Embryonic facial prominence (tissue), 1 donor: Measurements from ENCODE around the gene SHROOM1.

Source experiments
- DNase-seq: peaks from one replicate; pipeline ENCODE4 v3.0.0-alpha.2; 2016; ENCODE audit errors: extremely low spot score

The SHROOM1 gene

DNA sequence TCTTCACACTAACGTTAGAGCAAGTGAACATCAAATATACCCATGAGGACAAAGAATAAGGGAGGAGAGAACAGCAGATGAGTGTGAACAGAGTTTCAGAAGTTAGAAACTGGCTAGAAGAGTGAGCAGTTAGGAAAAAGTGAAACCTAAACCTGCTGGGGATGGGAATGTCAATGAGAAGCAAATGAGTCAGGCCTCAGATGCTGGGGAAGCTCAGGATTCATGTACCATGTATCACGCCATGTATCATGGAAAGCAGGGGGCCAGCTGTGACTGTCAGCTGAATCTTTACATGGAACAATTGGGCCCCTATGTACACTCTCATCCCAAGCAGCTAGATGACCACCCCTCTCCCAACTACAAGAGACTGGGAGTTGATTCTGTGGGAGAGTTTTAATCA is 19.6 kb upstream of the SHROOM1 start:
- no peak for DNase-seq

GRCh38 chr5:132849347-132849746 is 18.9 kb upstream of the SHROOM1 start:
- DNase-seq, result no peak

DNA sequence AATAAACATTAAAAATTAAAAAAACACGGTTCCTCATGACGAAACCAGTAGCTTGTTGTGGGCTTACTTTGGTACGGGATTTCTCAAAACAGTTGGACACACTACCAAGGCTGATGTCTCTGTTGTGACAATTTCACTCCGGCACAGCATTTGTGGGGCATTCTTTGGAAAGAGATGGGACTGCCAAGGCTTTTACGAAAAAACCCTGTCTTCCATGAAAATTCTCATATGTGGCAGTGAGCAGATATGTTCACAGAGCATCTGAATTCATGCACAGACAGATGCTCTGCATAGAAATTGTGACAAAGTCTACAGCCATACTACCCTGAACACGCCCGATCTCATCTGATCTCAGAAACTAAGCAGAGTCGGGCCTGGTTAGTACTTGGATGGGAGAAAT is 17.8 kb upstream of the SHROOM1 start:
- no peak for DNase-seq

- no peak for DNase-seq
Observed at GRCh38 chr5:132841305-132841704, 10.9 kb upstream of the SHROOM1 start.

DNA sequence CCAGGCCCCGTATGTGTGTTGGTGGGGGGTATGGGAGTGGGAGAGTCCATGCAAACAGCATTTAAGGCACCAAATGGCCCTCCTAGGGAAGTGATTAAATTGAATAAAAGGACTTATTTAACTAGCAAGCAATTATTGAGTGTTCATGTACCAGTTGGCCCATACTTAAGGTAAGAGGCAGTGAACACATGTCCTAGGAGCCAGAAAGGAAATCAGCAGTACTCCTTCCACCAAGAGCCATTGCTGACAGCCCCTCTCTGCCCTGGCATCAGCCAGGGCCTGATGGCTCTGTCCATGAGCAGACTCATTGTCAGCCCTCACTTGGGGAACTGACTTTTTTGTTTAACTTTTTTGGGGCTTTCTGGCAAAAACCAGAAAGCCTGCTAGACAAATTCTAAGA is 10.4 kb upstream of the SHROOM1 start:
- no peak for DNase-seq

- no peak for DNase-seq
Observed at GRCh38 chr5:132840313-132840712, 9.9 kb upstream of the SHROOM1 start.

GRCh38 chr5:132839426-132840301 is 9.2 kb upstream of the SHROOM1 start:
- DNase-seq, result no peak

DNA sequence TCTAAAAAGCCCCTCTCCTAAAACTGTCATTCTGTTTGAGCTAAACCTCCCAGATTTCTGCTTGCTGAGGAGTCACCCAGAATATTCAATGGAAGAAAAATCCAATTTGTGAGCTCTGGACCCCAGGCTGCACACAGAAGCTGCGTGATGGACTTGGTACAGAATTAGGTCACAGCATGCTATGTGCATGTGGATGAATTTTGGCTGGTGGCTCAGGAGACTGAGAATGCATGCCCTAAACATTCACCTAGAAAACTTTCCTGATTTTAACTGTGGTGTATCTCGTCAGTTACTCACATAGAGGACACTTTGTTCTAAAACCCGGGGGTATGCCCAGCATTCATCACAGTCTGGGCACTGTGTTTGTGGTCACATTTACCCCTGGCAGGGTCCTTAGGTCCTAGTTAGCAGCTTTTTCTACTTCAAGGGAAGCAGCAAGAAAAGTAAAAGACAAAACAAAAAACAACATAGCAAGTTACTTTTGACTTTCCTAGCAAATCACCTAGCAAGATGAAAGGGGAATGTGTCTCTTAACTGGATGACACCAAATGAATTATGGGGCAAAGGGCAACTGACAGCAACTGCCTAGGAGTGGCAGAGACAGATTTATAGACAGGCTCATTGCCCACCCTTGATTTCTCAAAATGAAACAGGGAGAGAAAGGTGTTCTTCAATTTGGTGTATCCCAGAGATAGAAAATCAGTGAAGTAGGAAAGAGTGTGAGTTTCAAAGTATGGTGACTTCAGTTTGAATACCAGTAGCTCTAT is 8.3 kb upstream of the SHROOM1 start:
- no peak for DNase-seq

DNA sequence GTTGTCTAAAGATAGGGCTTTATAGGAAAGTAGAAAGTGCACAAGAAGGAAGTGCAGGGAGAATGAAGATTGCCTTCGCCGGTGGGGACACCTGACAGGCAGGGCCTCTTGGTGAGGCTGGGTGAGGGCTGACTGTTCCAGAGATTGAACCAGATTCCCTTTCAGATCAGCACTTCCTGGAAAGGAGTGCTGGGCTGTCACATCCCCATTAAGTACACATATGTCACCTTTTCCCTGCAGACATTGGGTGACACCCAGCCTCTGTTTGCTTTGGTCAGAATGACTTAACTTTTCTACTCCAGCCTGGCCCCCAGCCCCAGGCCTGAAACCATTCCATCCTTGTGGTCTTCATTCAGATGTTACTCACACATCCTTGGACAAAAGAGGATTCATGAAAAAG is 7.4 kb upstream of the SHROOM1 start:
- no peak for DNase-seq

DNA sequence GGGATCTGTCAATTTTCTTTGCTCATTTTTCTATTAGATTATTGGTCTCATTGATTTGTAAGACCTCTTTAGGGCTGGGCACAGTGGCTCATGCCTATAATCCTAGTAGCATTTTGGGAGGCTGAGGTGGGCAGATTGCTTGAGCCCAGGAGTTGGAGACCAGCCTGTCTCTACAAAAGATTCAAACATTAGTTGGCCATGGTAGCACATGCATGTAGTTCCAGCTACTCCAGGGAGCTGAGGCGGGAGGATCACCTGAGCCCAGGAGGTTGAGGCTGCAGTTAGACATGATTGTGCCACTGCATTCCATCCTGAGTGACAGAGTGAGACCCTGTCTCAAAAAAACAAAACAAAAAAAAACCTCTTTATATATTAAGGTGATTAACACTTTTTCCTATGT is 6.4 kb upstream of the SHROOM1 start:
- DNase-seq, result no peak

- DNase-seq, result no peak
Observed at GRCh38 chr5:132834057-132834456, 3.6 kb upstream of the SHROOM1 start.

GRCh38 chr5:132832612-132833011 is 2.2 kb upstream of the SHROOM1 start:
- no peak for DNase-seq

DNA sequence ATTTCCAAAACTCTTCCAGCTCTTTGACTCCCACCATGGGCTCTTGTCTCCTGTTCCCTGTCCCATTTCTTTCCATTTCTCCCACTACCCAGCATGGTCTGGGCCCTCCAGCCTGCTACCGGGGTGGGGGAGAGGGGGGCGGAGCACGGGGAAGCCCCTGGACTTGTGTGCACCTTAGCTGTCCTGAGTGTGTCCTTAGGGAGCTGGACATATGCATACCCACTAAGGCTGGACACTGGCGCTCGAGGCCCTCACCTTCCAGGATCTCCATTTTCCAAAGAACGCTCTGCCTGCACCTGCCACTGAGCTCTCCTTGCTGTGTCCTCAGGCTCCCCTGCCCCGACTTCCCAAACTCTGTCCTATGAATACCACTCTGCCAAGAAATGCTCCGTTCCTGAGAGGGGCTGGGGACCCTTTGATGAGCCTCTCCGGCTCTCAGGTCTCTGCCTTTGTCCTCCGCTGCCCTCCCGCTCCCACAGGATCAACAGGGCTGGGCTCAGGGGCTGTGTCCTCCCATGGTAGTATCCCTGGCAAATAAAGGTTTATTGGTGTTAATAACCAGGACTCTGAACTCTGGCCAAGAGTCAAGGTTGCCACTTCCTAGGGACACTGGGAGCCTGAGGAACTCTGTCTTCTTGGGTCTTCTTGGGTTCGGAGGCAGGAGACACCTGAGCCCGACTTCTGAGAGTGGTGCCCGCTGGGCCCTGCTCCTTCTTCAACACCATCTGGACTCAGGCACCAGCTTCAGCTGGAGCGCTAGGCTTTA is 831 bp upstream of the SHROOM1 start:
- DNase-seq, result no peak

- DNase-seq, result no peak
Observed at GRCh38 chr5:132829742-132830435, 558 bp downstream of the SHROOM1 start.

GRCh38 chr5:132828846-132829494 is 1.5 kb downstream of the SHROOM1 start:
- no peak for DNase-seq

GRCh38 chr5:132827943-132828673 is 2.3 kb downstream of the SHROOM1 start:
- DNase-seq, result no peak

DNA sequence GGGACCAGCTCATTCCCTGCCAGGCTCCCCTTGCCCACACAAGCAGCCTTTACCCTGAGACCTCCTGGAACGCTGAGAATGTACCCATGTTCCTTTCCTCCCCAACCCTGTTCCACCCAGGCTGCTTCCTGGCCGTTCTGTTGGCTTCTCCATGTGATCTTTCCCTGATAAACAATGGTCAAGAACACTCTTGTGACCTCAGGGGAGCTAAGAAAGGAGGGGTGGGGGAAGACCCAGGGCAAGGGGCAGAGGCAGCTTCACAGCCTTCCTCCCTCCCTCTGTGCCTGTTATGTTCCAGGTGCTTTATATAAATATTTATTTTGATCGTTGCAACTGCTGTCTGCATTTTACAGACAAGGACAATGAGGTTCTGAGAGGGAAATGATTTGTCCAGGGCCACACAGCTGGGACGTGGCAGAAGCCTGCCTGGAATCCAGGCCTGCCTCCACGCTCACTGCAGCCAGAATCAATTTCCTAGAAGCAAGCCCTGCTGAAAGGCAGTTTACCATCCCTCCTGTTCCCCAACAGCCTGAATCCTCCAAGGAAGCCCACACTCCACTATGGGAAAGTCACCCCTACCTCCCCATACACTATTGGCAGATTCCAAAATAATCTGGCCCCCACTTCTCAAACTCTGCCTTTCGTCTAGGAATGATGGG is 3.9 kb downstream of the SHROOM1 start:
- no peak for DNase-seq

DNA sequence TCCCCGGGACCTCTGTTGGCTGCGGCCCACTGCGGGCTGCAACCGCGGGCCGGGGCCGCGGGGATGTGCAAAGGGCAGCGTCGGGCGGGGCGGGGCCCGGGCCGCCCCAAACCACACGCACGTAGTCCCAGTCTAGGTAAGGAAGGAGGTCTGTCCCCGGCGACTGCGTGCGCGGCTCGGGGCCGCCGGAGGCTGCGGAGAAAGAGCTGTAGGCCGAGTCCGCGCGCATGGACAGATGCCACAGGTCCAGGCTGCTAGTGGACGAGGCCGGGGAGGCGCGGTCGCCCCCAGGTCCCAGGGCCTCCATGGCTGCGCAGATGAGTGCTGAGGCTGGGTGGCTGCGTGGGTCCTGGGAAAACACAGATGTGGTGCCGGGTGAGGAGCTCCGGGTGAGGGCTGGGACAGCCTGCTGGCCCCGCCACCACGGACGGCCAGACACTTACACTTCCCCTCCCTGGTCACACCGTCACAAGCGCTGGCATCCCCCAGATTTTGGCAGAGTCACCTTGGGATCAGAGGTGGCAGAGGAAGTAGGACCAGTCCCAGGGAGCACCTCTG is 4.5 kb downstream of the SHROOM1 start:
- DNase-seq, result no peak

DNA sequence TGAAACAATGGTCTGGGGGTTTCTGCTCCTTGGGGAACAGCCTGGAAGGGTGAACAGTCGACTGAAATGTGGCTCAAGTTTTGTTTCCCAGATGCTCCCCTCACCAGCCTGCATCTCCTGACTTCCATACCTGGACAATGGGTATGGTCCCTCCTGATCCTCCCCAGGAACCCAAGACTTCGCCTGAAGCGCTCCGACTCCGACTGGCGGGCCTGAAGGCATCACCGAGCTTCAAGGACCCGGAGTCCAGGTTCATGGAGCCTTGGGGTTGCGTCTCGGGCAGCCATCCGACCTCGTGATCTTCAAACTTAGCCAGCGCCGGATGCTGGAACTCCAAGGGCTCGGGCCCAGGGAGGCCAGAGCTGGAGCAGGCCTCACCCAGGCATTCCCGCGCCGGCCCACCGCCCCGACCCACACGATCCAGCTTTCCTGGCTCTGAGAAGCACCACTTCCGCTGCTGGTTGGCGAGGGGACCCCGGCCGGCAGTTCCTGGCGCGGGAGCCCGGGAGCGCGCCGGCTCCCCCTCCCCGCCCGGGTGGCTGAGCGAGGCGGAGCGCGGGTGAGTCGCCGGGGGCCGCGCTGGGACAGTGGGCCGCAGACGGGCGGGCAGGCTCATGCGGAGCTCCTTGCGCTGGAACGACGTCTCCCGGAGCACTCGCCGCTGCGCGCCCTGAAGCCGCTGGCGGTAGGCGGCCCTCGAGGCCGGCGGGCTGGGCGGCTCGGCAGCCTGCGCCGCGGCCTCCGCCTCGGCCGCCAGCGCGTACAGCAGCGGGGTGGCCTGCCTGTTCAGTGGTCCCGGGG is 5.2 kb downstream of the SHROOM1 start:
- no peak for DNase-seq
